Activated CD8-positive, alpha-beta T cell treated with anti-CD3 and anti-CD28 coated beads, Interleukin-2, amount 10 ng/mL, durations not matched to agents 7 days and 5 days (primary cell): Measurements from ENCODE around the gene FUCA2. TPM values are rescaled to one million over a fixed set of nuclear protein-coding genes. Genes with fewer than 3 reads are reported as not detected.
"Not testable (repeated sequence)": the region's sequence is repeated elsewhere in the genome, so short reads cannot be mapped to it uniquely, and the experiment has no call there.

Experiments used
- ATAC-seq: fragments of 150-1000 bp; cut with Tn5 transposase; one replicate; pipeline ENCODE4 v1.10.0; 2021; ENCODE audit warnings: moderate library complexity
- CTCF ChIA-PET: fragments of 350-600 bp; sonication (Branson Sonifier 250); formaldehyde crosslinking; loops from one replicate; lab custom pipeline; 2021; ENCODE audit warnings: antibody characterized with exemption; lab: Charles Lee
- POLR2A ChIA-PET: fragments of 350-600 bp; sonication (Branson Sonifier 250); formaldehyde crosslinking; loops from one replicate; lab custom pipeline; 2021; ENCODE audit warnings: antibody characterized with exemption; lab: Charles Lee
- DNase-seq: peaks from one replicate; pipeline ENCODE4 v3.0.0-alpha.2; 2020
- H3K27ac Mint-ChIP-seq: one replicate; pipeline ENCODE4 v1.8.0; 2021; ENCODE audit warnings: mild to moderate bottlenecking, mixed read lengths
- H3K27me3 Mint-ChIP-seq: one replicate; pipeline ENCODE4 v1.8.0; 2021; ENCODE audit warnings: low read depth, mixed read lengths
- H3K36me3 Mint-ChIP-seq: one replicate; pipeline ENCODE4 v1.8.0; 2021; ENCODE audit warnings: low read depth, mixed read lengths
- H3K4me1 Mint-ChIP-seq: one replicate; pipeline ENCODE4 v1.8.0; 2021; ENCODE audit warnings: low read depth, mixed read lengths
- H3K4me3 Mint-ChIP-seq: one replicate; pipeline ENCODE4 v1.8.0; 2021; ENCODE audit warnings: mild to moderate bottlenecking, mixed read lengths
- H3K9me3 Mint-ChIP-seq: one replicate; pipeline ENCODE4 v1.8.0; 2022; ENCODE audit warnings: mixed read lengths; ENCODE audit not compliant: insufficient read depth
- total RNA-seq, 2 experiments: library from RNA; stranded (reverse); gene quantifications; one replicate each; pipeline ENCODE4 v1.2.3, GENCODE V29; 2021

FUCA2 gene
- total RNA-seq, 2 experiments from 2014 or later: 10.7 to 13.8 TPM

GRCh38 chr6:143498428-143498827, 13.1 kb downstream of the FUCA2 start:
- ATAC-seq: peak; percentile 53
- no peaks in the 10 kb centered on the region for H3K27me3 Mint-ChIP-seq
- peaks cover 13% of the 10 kb centered on the region for H3K4me1 Mint-ChIP-seq
- no peaks in the 10 kb centered on the region for H3K9me3 Mint-ChIP-seq
- H3K27ac Mint-ChIP-seq: peak overlapping the region; percentile 53
- no peak for DNase-seq
- H3K36me3 Mint-ChIP-seq: peaks cover 40% of the 10 kb centered on the region
- POLR2A ChIA-PET: no interaction called here
- CTCF ChIA-PET: interaction anchor here (1.1 kb wide), 2 partner anchors 15 to 77 kb away, joined by 3 to 4 read pairs; no protein-coding TSS in a partner anchor
- no peak overlapping the region for H3K4me3 Mint-ChIP-seq

- H3K27me3 Mint-ChIP-seq: no peaks in the 10 kb centered on the region
- ChIA-PET POLR2A (interaction anchor here (0.5 kb wide), 1 partner anchor 74 kb away, joined by 3 read pairs; no protein-coding TSS in a partner anchor), CTCF (interaction anchor here (0.8 to 1.1 kb wide), 2 partner anchors 9 to 78 kb away, joined by 3 read pairs; no protein-coding TSS in a partner anchor)
- DNase-seq (no peak), ATAC-seq (no peak)
- no peak overlapping the region for H3K27ac Mint-ChIP-seq
- no peak overlapping the region for H3K4me3 Mint-ChIP-seq
- peaks cover 13% of the 10 kb centered on the region for H3K4me1 Mint-ChIP-seq
- peaks cover 38% of the 10 kb centered on the region for H3K36me3 Mint-ChIP-seq
- no peaks in the 10 kb centered on the region for H3K9me3 Mint-ChIP-seq
These were observed 14.5 kb downstream of the FUCA2 start for GRCh38 chr6:143496974-143497373.

GRCh38 chr6:143490775-143491174, 20.7 kb downstream of the FUCA2 start:
- no peaks in the 10 kb centered on the region for H3K4me1 Mint-ChIP-seq
- H3K27me3 Mint-ChIP-seq: no peaks in the 10 kb centered on the region
- ATAC-seq: no peak
- peaks cover 7% of the 10 kb centered on the region for H3K36me3 Mint-ChIP-seq
- CTCF ChIA-PET: no interaction called here
- POLR2A ChIA-PET: interaction anchor here (0.9 kb wide), 1 partner anchor 40 kb away, joined by 3 read pairs; the partner anchor contains the start of genes ADAT2 and PEX3
- H3K9me3 Mint-ChIP-seq: no peaks in the 10 kb centered on the region
- DNase-seq: no peak
- no peak overlapping the region for H3K27ac Mint-ChIP-seq
- no peak overlapping the region for H3K4me3 Mint-ChIP-seq

- H3K36me3 Mint-ChIP-seq: peaks cover 6% of the 10 kb centered on the region
- H3K27me3 Mint-ChIP-seq: no peaks in the 10 kb centered on the region
- no peaks in the 10 kb centered on the region for H3K9me3 Mint-ChIP-seq
- no peak overlapping the region for H3K4me3 Mint-ChIP-seq
- POLR2A ChIA-PET: interaction anchor here (0.9 kb wide), 1 partner anchor 40 kb away, joined by 3 read pairs; the partner anchor contains the start of genes ADAT2 and PEX3
- no peaks in the 10 kb centered on the region for H3K4me1 Mint-ChIP-seq
- CTCF ChIA-PET: interaction anchor here (1.0 kb wide), 1 partner anchor 14 kb away, joined by 3 read pairs; no protein-coding TSS in a partner anchor
- DNase-seq (no peak), ATAC-seq (no peak)
- no peak overlapping the region for H3K27ac Mint-ChIP-seq
These were observed 21.3 kb downstream of the FUCA2 start for GRCh38 chr6:143490244-143490643.

GRCh38 chr6:143486752-143487151, 24.8 kb downstream of the FUCA2 start:
- Mint-ChIP-seq H3K4me3 (no peak overlapping the region), H3K9me3 (no peaks in the 10 kb centered on the region), H3K4me1 (no peaks in the 10 kb centered on the region), H3K27me3 (no peaks in the 10 kb centered on the region), H3K27ac (no peak overlapping the region), H3K36me3 (peaks cover 8% of the 10 kb centered on the region)
- ChIA-PET CTCF (interaction anchor here (0.7 to 1.2 kb wide), 3 partner anchors 15 to 1279 kb away, joined by 3 to 4 read pairs (median 3); no protein-coding TSS in a partner anchor), POLR2A (no interaction called here)
- ATAC-seq: no peak
- no peak for DNase-seq

- Mint-ChIP-seq H3K27ac (no peak overlapping the region), H3K36me3 (peaks cover 8% of the 10 kb centered on the region), H3K4me3 (no peak overlapping the region), H3K4me1 (no peaks in the 10 kb centered on the region), H3K27me3 (no peaks in the 10 kb centered on the region), H3K9me3 (no peaks in the 10 kb centered on the region)
- ChIA-PET CTCF (no interaction called here), POLR2A (no interaction called here)
- ATAC-seq: no peak
- DNase-seq: no peak
These were observed 25.6 kb downstream of the FUCA2 start for GRCh38 chr6:143485967-143486366.

GRCh38 chr6:143482593-143482992, 28.9 kb downstream of the FUCA2 start:
- CTCF ChIA-PET: no interaction called here
- no peaks in the 10 kb centered on the region for H3K9me3 Mint-ChIP-seq
- POLR2A ChIA-PET: no interaction called here

GRCh38 chr6:143478479-143479062, 32.9 kb downstream of the FUCA2 start:
- H3K27ac Mint-ChIP-seq: no peak overlapping the region
- ChIA-PET CTCF (no interaction called here), POLR2A (no interaction called here)
- H3K9me3 Mint-ChIP-seq: no peaks in the 10 kb centered on the region
- no peaks in the 10 kb centered on the region for H3K4me1 Mint-ChIP-seq
- H3K36me3 Mint-ChIP-seq: peaks cover 29% of the 10 kb centered on the region
- no peak overlapping the region for H3K4me3 Mint-ChIP-seq
- ATAC-seq: no peak
- no peak for DNase-seq
- no peaks in the 10 kb centered on the region for H3K27me3 Mint-ChIP-seq

More at GRCh38 chr6:143482593-143482992, 28.9 kb downstream of the FUCA2 start:
- H3K27me3 Mint-ChIP-seq: no peaks in the 10 kb centered on the region
- no peak overlapping the region for H3K27ac Mint-ChIP-seq
- ATAC-seq (no peak), DNase-seq (no peak)
- H3K4me3 Mint-ChIP-seq: no peak overlapping the region
- peaks cover 12% of the 10 kb centered on the region for H3K36me3 Mint-ChIP-seq
- H3K4me1 Mint-ChIP-seq: no peaks in the 10 kb centered on the region

- Mint-ChIP-seq H3K9me3 (no peaks in the 10 kb centered on the region), H3K27me3 (no peaks in the 10 kb centered on the region), H3K36me3 (peaks cover 38% of the 10 kb centered on the region), H3K27ac (no peak overlapping the region), H3K4me1 (no peaks in the 10 kb centered on the region), H3K4me3 (no peak overlapping the region)
- ATAC-seq: no peak
- ChIA-PET CTCF (no interaction called here), POLR2A (no interaction called here)
- no peak for DNase-seq
These were observed 35.0 kb downstream of the FUCA2 start for GRCh38 chr6:143476545-143476944.

GRCh38 chr6:143471822-143472221, 39.7 kb downstream of the FUCA2 start:
- ATAC-seq: no peak
- CTCF ChIA-PET: no interaction called here
- Mint-ChIP-seq H3K9me3 (no peaks in the 10 kb centered on the region), H3K27ac (no peak overlapping the region), H3K36me3 (peaks cover 36% of the 10 kb centered on the region), H3K27me3 (no peaks in the 10 kb centered on the region), H3K4me3 (no peak overlapping the region), H3K4me1 (no peaks in the 10 kb centered on the region)
- no peak for DNase-seq
- POLR2A ChIA-PET: no interaction called here

GRCh38 chr6:143468823-143469222, 42.7 kb downstream of the FUCA2 start:
- H3K27me3 Mint-ChIP-seq, CTCF ChIA-PET, H3K27ac Mint-ChIP-seq, H3K4me3 Mint-ChIP-seq, H3K4me1 Mint-ChIP-seq, POLR2A ChIA-PET, DNase-seq, H3K9me3 Mint-ChIP-seq, ATAC-seq: not testable (repeated sequence)
- peaks cover 27% of the 10 kb centered on the region for H3K36me3 Mint-ChIP-seq

GRCh38 chr6:143468026-143468425, 43.5 kb downstream of the FUCA2 start:
- no peaks in the 10 kb centered on the region for H3K27me3 Mint-ChIP-seq
- H3K4me3 Mint-ChIP-seq: no peak overlapping the region
- DNase-seq: no peak
- H3K27ac Mint-ChIP-seq: no peak overlapping the region
- no peaks in the 10 kb centered on the region for H3K4me1 Mint-ChIP-seq
- CTCF ChIA-PET: no interaction called here
- H3K9me3 Mint-ChIP-seq: no peaks in the 10 kb centered on the region
- H3K36me3 Mint-ChIP-seq: peaks cover 24% of the 10 kb centered on the region
- POLR2A ChIA-PET: no interaction called here
- ATAC-seq: no peak
